IMR-90 (cell line): Measurements from ENCODE around the gene SNRK.

ENCODE experiments used
- BHLHE40 ChIP-seq: fragments of 150-350 bp; IDR thresholded peaks from 2 replicates; pipeline ENCODE4 v1.6.1; 2016; ENCODE audit warnings: mild to moderate bottlenecking, low read depth, low read length
- CEBPB ChIP-seq: IDR thresholded peaks from 2 replicates; pipeline ENCODE4 v1.6.1; 2012; ENCODE audit warnings: low read depth, low read length, improper control_type of control experiment
- MAZ ChIP-seq: IDR thresholded peaks from 2 replicates; pipeline ENCODE4 v1.6.1; 2012; ENCODE audit warnings: low read depth, mild to moderate bottlenecking, low read length, improper control_type of control experiment, moderate library complexity, borderline replicate concordance
- MXI1 ChIP-seq: IDR thresholded peaks from 2 replicates; pipeline ENCODE4 v1.6.1; 2012; ENCODE audit warnings: low read depth, mild to moderate bottlenecking, low read length, moderate library complexity, borderline replicate concordance
- NFE2L2 ChIP-seq: fragments of 150-350 bp; IDR thresholded peaks from 2 replicates; pipeline ENCODE4 v1.6.1; 2016; ENCODE audit warnings: low read depth, mild to moderate bottlenecking, low read length
- POLR2A ChIP-seq: IDR thresholded peaks from 2 replicates; pipeline ENCODE4 v1.6.1; 2012; ENCODE audit warnings: mild to moderate bottlenecking, low read depth, low read length
- RAD21 ChIP-seq: IDR thresholded peaks from 2 replicates; pipeline ENCODE4 v1.6.1; 2012; ENCODE audit warnings: low read length, improper control_type of control experiment
- RCOR1 ChIP-seq: IDR thresholded peaks from 2 replicates; pipeline ENCODE4 v1.6.1; 2012; ENCODE audit warnings: mild to moderate bottlenecking, low read length, improper control_type of control experiment; ENCODE audit not compliant: insufficient replicate concordance
- RFX5 ChIP-seq: IDR thresholded peaks from 2 replicates; pipeline ENCODE4 v1.8.0; 2012; ENCODE audit warnings: low read depth, mild to moderate bottlenecking, low read length, moderate library complexity
- SMC3 ChIP-seq: fragments of 150-350 bp; IDR thresholded peaks from 2 replicates; pipeline ENCODE4 v1.6.1; 2016; ENCODE audit warnings: low read depth, mild to moderate bottlenecking, antibody characterized with exemption, low read length, moderate library complexity
- TF ChIP-seq, protein P1 (sequence below): conservative IDR thresholded peaks from 2 replicates; pipeline ENCODE4 v1.5.1; 2012; ENCODE audit warnings: mild to moderate bottlenecking, low read depth, low read length, improper control_type of control experiment
- TF ChIP-seq, protein P2 (sequence below): fragments of 150-350 bp; IDR thresholded peaks from 2 replicates; pipeline ENCODE4 v1.6.1; 2017; ENCODE audit warnings: mild to moderate bottlenecking, antibody characterized with exemption, low read length, low read depth

DNA sequence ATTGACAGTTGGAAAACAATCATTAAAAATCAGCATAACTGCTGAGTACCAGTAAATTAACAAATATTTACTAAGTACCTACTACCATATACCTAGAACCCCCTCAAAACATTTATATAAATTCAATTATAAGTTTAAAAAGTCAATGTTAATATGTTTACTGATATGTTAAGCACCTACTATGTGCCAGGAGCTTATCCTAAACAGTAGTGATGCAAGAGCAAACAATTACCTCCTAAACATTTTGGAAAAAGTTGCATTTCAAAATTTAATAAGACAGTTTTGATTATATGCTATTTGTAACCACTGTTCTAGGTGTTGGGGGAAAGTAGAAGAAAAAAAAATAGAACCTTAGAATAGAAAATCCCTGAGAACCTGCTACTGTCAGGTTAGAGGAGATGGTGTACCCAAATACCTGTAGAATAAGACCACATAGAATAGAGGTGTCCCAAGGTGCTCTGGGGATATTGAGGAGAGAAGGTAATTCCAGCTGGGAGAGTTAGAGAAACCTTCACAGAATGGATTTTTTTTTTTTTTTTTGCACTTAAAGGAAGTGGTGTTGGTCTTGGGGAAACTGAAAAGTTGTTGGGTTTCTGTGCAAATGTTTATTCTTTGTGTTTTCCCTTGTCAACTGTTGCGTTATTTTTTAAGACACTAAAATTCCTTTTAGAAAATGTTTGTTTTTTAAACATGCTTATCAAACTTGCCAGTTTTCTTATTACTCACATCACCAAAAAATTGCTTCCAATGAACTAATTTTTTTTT lies 16.0 kb downstream of the SNRK start:
- TF ChIP-seq, protein P1, sequence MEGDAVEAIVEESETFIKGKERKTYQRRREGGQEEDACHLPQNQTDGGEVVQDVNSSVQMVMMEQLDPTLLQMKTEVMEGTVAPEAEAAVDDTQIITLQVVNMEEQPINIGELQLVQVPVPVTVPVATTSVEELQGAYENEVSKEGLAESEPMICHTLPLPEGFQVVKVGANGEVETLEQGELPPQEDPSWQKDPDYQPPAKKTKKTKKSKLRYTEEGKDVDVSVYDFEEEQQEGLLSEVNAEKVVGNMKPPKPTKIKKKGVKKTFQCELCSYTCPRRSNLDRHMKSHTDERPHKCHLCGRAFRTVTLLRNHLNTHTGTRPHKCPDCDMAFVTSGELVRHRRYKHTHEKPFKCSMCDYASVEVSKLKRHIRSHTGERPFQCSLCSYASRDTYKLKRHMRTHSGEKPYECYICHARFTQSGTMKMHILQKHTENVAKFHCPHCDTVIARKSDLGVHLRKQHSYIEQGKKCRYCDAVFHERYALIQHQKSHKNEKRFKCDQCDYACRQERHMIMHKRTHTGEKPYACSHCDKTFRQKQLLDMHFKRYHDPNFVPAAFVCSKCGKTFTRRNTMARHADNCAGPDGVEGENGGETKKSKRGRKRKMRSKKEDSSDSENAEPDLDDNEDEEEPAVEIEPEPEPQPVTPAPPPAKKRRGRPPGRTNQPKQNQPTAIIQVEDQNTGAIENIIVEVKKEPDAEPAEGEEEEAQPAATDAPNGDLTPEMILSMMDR, result no peak
- TF ChIP-seq MXI1 (no peak), POLR2A (no peak), CEBPB (no peak), SMC3 (no peak), BHLHE40 (no peak), RCOR1 (no peak), RAD21 (no peak), MAZ (no peak), NFE2L2 (no peak), RFX5 (no peak)
- TF ChIP-seq, protein P2, sequence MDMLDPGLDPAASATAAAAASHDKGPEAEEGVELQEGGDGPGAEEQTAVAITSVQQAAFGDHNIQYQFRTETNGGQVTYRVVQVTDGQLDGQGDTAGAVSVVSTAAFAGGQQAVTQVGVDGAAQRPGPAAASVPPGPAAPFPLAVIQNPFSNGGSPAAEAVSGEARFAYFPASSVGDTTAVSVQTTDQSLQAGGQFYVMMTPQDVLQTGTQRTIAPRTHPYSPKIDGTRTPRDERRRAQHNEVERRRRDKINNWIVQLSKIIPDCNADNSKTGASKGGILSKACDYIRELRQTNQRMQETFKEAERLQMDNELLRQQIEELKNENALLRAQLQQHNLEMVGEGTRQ, result no peak
